RCC 7860 (cell line): ENCODE results near the gene RECK.
"Not testable (repeated sequence)": the region's sequence is repeated elsewhere in the genome, so short reads cannot be mapped to it uniquely, and the experiment has no call there.

ENCODE experiments used
- DNase-seq: peaks from one replicate; pipeline ENCODE4 v3.0.0-alpha.2; 2015; ENCODE audit warnings: low spot score
- FAIRE-seq: peaks from 2 replicates; lab custom pipeline; 2012; peaks lifted over from hg19 to GRCh38; lab: Jason Lieb, UNC

The RECK gene

DNA sequence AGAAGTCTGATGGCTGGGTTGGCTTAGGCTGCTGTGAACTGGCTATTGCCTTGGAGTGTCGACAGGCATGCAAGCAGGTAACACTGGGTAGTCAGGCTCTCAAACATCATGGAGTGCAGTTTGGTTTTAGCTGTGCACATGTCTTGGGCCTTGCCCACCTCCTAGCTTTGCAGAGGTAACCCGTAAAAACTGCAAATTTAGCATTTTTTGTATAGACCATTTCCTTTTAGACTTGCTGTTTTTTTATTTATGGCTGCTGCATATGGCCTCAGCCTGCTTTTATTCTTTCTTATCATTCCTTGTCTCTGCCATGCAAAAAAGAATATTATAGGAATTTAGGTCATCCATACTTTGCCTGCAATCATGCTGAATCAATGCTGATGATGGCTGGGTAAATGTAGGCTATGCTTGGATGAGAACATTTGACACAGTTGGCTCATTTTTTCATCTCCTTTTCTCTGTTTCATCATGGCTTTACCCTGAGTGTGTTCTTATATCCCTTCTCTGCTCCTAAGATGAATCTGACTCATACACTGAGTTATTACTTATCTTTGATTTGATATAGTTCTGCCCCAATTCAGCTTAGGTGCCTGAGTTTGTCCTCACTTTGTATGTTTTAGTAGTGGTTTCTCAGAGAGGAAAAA is 27.2 kb downstream of the RECK start:
- FAIRE-seq (no peak), DNase-seq (no peak)

DNA sequence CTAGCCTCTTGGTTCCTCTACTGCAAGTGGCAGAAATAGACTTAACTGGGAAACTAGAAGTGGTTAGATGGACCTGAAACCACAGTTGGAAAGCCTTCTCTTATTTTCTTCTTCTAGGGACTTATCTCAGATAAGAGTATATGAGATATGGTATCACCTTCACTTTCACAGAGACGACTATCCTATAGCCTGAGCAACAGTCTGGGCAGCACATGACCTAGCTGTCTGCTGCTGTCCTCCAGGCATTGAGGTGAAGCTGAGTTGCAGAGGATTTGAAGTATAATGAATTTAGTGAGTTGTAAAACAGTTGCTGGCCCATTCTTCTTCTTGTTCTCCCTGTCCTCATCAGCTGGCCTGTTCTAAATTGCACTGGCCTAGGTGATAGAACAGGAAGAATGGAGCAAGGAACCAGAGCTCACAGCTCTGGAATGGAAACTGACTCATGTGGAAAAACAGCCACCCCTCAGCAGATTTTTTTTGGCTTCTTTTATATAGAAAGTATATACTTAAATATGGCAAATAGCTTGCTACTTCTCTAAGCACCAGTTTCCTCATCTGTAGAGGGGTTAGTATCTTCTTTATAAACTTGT is 27.8 kb downstream of the RECK start:
- FAIRE-seq = no peak
- DNase-seq = no peak

- FAIRE-seq (no peak), DNase-seq (no peak)
Observed at GRCh38 chr9:36074055-36074454, 37.3 kb downstream of the RECK start.

DNA sequence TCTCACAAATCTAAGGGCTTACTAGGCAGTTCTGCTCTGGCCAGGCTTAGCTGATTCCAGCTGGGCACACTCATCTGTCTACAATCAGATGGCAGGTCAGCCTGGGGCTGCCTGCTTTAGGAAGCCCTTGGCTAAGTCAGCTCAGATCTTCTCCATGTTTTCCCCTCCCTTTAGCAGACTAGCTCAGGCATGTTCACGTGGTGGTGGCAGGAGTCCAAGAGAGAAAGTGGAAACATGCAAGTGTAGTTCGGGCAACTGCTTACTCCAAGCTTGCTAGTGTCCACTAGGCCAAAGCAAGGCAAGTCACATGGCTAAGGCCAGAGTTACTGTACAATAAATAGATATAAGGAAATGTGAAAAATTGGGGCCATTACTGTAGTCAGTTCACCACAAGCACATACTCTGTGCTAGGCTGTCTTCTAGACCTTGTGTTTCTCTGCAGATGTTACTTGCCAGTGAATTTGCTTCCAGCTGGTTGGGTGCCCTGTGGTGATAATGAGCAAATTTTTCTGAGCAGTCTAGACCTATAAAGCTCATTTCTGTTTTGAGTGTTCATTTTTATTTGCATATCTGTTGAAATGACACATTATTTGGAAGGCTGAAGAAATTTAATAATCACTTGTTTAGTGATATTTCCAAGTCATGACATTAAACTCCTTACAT is 38.3 kb downstream of the RECK start:
- FAIRE-seq (no peak), DNase-seq (no peak)

DNA sequence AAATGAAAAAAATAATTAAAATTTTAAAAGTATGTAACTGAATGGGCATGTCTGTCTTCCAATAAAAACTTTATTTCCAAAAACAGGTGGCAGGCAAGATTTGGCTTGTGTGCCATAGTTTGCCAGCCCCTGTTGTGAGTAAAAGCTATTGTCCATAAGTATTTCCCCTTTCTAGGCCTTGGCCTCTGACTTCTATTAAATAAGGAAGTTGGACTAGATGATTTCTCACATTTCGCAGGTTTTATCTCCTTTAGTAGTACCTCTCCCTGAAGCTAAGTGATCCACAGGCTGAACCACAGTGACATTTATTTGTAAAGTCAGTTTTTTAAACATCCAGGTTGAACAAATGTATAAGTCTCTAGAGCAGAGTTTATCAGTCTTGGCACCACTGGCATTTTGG is 41.3 kb downstream of the RECK start:
- DNase-seq = no peak
- FAIRE-seq = no peak

- DNase-seq (no peak), FAIRE-seq (no peak)
Observed at GRCh38 chr9:36080519-36080918, 43.8 kb downstream of the RECK start.

DNA sequence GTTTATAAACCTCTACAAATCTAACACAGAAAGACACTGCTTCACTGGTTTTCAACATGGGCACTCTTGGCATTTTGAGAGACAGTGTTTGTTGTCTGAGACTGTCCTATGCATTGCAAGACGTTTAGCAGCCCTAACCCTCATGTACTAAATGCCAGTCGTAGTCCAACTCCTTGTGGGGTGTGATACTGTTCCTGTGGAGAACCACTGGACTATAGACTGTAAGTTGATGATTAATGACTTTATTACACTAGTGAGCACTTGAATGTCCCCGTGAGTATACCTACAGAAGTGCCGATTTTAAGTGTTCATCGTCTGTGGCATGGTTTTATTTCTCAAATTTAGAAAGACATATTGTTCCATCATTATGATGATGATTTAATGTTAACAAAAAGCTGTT is 46.2 kb downstream of the RECK start:
- FAIRE-seq (no peak), DNase-seq (no peak)

DNA sequence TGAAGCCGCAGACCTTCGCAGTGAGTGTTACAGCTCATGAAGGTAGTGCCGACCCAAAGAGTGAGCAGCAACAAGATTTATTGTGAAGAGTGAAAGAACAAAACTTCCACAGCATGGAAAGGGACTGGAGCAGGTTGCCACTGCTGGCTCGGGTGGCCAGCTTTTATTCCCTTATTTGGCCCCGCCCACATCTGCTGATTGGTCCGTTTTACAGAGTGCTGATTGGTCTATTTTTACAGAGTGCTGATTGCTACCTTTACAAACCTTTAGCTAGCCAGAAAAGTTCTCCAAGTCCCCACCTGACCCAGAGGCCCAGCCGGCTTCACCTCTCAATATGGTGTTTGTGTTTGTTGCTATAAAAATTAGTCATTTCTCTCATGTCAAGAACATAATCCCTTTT is 49.7 kb downstream of the RECK start:
- DNase-seq (no peak), FAIRE-seq (no peak)

DNA sequence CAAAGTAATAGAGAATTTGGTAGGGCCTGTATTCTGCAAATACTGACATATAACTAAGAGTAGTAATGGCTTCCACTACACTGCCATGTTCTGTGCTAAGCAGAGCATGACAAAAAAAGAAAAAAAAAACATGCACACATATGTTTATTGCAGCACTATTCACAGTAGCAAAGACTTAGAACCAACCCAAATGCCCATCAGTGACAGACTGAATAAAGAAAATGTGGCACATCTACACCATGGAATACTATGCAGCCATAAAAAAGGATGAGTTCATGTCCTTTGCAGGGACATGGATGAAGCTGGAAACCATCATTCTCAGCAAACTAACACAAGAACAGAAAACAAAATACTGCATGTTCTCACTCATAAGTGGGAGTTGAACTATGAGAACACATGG is 50.3 kb downstream of the RECK start:
- not testable (repeated sequence) for FAIRE-seq, DNase-seq

- DNase-seq = no peak
- no peak for FAIRE-seq
Observed at GRCh38 chr9:36088020-36088419, 51.3 kb downstream of the RECK start.

DNA sequence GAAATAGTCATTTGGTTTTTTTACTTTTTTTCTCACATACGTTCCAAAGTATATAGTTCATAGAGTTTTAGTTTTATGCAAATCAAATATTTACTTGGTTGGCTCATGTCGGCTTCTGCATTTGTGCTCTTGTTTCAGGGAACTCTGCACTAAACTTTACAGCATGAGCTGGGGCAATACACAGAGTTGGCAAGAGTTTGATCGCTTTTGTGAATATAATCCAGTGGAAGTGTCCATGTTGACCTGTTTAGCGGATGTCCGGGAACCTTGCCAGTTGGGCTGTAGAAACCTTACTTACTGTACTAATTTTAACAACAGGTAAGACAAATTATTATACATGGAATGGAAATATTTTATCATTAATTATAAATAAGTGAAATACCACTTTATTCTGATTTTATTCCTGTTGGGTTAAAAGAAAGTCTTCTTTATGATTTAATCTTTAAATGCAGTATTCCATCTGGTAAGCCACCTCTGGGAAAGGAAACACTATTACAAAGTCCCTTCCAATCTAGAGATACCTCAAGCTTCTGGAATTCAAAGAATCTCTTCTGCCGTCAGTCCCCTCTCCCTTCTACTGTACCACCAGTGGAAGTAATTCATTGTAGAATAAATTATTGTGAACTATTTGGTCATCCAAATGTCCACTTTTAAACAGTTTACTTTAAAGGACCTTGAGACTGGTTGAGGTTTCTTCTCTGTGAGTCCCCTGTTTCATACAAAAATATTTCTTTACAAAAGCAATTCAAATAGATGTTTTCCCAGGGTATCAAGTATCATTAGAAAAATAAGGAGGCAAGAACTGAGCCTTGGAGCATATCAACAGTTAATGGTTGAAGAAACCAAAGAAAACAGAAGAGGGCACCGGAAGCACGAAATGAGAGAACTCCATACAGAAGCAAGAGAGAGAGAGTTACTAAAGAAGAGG is 54.6 kb downstream of the RECK start:
- FAIRE-seq (peak; percentile 76), DNase-seq (peak; percentile 74)

DNA sequence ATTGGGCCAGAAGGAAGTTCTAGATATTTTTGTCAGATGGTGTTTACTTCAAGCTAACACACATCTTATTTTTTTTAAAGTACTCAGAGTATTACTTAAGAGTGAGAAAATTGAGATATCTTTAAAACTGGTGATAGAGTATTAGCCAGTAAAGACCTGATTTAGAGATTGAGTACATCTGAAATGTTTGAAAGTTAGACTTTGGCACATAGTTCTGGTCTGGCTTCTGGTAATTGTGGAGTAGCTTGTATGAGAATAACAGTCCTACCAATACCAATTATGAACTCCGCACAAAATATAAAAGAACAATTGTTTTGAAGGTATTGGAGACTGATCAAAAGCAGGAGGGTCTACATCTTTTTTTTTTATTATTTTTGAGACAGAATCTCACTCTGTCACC is 55.3 kb downstream of the RECK start:
- DNase-seq (no peak), FAIRE-seq (no peak)

GRCh38 chr9:36092509-36093215 is 55.9 kb downstream of the RECK start:
- DNase-seq = no peak
- no peak for FAIRE-seq

GRCh38 chr9:36093384-36093783 is 56.7 kb downstream of the RECK start:
- no peak for DNase-seq
- FAIRE-seq = no peak

DNA sequence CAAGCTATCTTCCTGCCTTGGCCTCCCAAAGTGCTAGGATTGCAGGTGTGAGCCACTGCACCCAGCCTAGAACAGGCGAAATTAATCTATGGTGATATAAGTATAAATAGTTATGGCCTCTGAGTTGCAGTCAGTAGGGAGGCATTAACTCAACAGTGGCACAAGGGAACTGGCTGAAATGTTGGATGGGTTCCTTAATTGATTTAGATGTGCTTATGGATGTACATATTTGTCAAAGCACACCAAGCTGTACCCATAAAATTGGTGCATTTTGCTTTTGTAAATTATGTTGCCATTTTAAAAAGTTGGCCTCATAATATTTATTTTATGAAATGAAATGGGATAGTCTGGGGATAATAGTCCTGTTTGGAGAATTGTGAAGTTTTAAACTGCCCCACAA is 63.0 kb downstream of the RECK start:
- FAIRE-seq (no peak), DNase-seq (no peak)

DNA sequence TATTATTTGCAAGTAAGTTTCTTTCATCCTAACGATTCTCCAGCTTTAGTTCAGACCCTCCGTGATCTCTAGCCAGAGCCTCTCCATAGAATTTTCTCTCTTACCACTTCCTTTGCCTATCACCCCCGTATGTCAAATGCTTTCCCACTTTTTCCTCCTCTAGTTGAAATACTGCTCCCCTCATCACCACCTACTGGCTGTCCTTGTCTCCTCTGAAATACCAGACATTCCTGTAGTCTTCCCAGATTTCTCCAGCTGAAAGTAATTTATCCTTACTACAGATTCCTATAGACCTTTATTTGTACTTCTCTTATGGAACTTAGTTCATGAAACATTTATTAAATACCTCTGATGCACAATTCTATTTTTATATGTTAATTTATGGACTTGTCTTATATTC is 63.8 kb downstream of the RECK start:
- DNase-seq (peak; percentile 21), FAIRE-seq (no peak)

GRCh38 chr9:36101916-36102741 is 65.4 kb downstream of the RECK start:
- FAIRE-seq (peak; percentile 97), DNase-seq (peak; percentile 99)

- FAIRE-seq = no peak
Observed at GRCh38 chr9:36102742-36103495, 66.2 kb downstream of the RECK start.

DNA sequence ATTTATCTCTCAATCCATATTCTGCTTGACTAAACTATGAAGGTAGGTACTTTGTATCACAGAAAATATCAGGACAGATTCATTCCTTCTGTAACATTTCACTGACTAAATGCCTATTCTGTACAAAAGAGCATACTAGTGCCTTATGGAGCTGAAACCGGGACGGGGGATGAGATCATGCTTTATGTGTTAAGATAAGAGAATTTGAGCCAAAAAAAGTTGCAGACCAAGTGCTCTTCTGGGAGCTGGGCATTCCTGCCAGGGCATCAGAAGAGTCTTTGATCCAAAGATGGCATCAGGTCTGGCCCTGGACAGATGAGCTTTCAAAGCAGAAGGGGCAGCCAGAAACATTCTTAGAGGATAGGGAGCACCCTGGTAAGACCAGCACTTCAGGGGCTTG is 72.4 kb downstream of the RECK start:
- FAIRE-seq (no peak), DNase-seq (no peak)

More at GRCh38 chr9:36102742-36103495, 66.2 kb downstream of the RECK start:
- DNase-seq = peak; percentile 83
